Right ventricle myocardium superior (tissue), 1 donor: ENCODE results near the gene OPN4. TPM values are rescaled to one million over a fixed set of nuclear protein-coding genes. Genes with fewer than 3 reads are reported as not detected.

ENCODE experiments used
- ATAC-seq: fragments of 200-7000 bp; cut with Tn5 transposase; one replicate; pipeline ENCODE4 v1.9.1; 2020; ENCODE audit warnings: mild to moderate bottlenecking; ENCODE audit not compliant: poor library complexity
- DNase-seq: peaks from one replicate; pipeline ENCODE4 v3.0.0-alpha.2; 2020
- intact Hi-C: fragments of 100-400 bp; cut with DNase I; formaldehyde crosslinking; loops from one replicate; pipeline ENCODE4 v1.11.2; 2022
- total RNA-seq: library from RNA; stranded (reverse); fragmentation: NEBNext Ultra II Directional; extraction: Animal tissue kit (Norgen Biotek cat#: 25700); gene quantifications from one replicate; pipeline ENCODE4 v1.2.1, GENCODE V29; 2021
- donor health status: DM: no; HTN: yes; CAD: no; lungs with severe emphysema.

Gene OPN4
- total RNA-seq, 1 donor from 2014 or later = 0.40 TPM

DNA sequence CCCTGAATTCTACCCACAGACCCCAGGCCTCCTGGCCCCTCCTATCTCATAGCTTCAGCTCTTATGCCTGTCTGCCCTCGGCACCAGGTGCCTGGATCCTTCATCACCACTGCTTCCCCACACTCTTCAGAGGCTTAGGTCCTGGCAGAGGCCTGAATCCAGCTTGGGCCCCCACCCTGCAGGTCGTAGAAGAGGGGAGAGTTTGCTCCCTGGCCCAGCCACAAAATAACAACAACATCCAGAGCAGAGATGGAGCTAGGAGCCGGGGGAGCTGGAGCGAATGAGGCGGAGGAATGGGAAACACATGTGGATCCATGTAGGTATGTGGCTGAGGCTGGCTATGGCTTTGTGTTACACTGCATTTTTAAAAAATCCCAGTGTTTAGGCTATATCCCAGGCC is 7.8 kb upstream of the OPN4 start:
- intact Hi-C loops = no loop called here
- DNase-seq = no peak
- ATAC-seq = no peak

DNA sequence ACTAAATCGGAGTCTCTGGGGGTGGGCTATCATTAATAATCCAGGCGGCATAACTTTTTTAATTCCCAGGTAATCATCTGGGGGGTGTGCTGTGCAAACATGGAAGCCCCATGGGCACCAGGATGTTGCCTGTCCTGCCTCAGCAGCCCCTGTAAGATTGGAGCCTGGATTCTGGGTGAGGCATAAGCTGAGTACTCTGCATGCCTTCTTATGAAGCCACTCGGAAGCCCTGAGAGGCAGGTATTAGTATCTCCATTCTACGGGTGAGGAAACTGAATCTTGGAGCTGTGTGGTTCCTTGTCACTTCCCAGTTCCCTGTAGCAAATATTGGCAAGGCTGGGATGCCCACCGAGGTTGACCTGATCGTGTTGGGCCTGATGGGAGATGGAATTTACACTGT is 7.4 kb upstream of the OPN4 start:
- DNase-seq = no peak
- ATAC-seq = no peak
- intact Hi-C loops = no loop called here

DNA sequence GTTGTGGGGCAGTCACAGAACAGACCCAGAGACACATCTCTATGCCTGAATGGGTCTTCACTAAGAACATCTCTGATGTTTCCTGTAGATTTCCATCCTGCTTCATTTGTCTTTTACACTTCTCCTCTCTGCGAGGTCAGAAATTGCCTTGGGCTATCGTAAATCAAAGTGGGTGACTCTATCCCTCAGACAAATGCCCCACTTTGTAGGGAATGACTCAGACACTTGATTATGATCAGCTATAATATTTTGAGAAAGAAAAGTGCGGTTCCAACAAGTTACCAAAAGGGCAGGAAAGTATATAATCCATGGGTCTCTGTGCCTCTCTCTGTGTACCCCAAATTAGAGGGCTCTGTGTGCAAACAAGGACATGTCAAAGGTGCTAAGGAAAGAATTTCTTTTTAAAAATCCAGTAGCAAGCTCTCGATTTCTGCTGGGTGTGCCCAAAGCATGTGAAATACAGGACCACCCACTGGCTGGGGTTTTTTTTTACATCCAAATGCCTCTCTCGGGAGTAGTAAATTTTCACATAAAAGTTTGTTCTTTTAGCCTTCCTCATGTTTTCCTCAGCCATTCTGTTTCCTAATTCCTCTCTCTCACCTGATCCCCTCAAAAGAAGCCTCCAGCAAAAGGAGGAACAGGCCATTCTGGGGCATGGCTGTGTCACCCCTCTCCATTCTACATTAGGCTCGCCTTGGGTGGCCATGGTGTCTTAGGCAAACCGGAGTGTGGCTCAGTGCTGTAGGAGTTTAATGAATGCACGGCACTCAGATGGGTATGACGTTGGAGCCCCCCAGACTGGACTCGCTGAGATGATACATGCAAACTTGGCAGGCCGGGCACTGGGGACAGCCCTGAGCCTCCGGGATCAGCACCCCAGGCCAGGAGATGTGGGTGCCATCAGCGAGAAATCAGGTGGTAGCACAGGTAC is 6.3 kb upstream of the OPN4 start:
- intact Hi-C loops = no loop called here
- DNase-seq (no peak), ATAC-seq (no peak)

DNA sequence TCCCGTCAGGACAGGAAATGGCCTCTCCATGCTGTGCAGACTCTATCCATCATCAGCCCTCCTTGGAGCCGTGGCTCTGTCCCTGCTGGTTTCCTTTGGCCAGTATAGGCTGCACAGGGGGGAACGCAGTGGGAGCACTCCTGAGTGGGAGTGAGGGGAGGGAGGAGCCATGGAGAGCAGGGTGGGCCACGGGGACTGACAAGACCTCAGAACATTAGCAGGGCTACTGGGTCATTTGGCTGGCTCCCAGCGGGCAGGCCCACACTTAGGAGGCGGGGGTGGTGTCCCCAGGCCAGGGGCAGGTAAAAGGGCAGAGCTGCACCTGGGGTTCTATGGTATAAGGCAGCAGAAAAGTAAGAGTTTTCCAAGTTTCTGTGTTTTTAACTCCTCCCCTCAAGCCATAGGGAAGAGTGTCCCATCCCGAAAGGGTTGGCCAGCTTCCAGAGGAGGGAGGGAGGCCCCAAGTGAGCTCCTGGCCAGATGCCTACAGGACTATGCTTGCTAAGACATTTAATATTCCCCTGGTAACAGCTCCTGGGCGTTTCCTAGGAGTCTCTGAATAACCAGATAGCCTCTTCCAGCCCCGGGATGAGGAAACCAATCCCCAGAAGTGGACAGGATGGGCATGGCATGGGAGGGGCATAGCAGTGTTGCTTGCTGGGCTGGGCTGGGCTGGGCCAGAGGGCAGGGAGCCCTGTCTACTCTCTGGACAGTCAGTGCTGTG is 5.5 kb upstream of the OPN4 start:
- ATAC-seq (peak; percentile 59), DNase-seq (peak; percentile 73)
- intact Hi-C loops = no loop called here

DNA sequence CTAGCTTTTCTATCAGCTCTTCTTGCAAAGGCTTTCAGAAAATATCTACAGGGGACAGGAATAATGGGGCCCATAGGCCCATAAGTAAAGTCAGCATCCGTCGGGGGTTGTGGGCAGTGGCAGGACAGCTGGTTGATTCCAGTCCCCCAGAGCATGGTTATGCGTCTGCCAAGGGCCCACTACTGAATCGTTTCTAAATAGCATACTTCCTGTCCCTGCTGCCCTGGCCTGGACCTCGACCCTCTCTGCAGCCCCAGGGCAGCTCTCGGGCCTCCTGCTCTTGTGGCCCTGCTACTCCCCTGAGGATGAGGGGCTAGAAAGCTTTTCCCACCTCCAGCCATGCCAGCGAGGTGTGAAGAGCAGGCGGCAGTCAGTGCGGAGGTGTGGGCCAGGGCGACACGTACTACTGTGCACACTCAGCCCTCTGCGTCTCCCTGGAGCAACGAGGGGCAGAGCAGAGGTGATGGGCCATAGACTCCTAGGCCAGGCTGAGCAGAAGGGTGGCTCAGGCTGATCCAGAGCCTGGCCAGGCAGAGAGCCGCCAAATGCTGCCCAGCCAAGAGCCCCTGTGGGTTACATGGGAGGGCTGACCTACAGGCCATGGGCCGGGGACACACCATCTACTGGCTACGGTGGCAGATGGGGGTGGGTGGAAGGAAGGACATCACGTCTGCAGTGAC is 4.7 kb upstream of the OPN4 start:
- peak; percentile 1 for ATAC-seq
- no peak for DNase-seq
- intact Hi-C loops = no loop called here

DNA sequence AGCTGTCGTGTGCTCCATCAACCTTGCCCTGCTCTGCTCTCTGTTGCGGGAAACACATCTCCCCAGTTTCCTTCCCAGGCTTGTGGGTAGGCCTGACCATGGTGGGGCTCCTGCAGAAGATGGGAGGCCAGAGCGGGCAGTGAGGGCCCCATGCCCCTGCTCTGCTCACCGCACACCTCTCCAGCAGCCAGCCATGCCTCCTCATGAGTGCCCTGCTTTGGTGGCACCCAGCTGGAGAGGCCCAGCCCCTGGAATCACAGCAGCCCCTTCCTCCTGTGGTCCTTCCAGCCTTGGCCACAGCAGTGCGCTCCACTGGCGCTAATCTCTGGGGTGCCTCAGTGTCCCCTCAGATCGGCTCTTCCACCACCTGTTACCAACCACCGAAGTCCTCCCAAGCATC is 4.2 kb upstream of the OPN4 start:
- DNase-seq (no peak), ATAC-seq (no peak)

DNA sequence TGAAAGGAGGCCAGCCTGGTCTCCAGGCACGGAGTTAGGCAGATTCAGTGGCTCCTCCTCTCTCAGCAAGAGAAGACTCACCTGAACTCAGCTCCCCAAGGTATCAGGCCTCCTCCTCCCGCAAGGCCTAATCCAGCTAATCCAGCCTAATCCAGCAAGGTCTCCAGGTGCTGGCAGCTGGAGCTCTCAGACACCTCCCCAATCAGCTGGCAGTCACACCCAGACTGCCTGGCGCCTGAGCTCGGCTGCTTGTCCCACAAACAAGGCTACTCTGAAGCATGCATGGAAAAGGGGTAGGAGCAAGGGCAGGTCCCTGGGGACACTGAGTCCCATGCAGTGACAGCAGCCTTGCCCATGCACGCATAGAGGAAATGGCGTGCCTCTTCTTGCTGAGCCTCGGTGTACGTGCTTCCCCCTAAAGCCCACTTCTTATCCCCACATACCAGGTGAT is 3.3 kb upstream of the OPN4 start:
- peak; percentile 50 for DNase-seq
- intact Hi-C loops = no loop called here
- ATAC-seq = peak; percentile 24

More for the DNA sequence above, 4.2 kb upstream of the OPN4 start:
- intact Hi-C loops = no loop called here

DNA sequence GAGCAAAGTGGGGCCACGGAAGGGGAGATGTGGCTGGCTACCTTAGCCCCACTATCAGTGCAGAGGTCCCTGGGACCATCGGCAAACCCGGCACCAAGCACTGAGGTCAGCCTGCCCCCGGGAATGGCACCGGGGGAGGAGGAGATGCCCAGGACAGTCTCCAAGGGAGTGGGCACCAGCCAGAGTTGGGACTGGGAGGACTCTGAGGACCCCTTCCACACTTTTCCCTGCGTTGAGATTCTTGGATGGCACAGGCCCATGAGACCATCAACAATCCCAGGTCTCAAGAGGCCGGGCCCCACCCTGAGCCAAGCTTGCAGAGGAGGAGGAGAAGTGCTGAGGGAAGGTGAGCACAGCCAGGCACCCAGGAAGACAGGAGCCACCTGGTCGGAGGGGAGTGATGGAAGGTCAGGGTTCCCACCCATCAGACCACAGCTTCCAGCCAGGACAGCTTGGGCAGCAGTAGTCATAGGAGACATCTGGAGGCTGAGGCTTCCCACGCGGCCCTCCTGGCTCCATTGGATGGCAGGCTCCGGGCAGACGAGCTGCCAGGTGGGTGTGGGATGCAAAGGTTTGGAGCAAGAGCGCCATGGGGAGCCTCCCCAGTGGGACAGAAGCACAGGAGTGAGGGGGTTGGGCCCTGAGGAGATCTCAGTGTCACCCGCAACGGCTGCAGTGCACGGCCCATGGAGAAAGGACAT is 2.6 kb upstream of the OPN4 start:
- intact Hi-C loops = no loop called here
- ATAC-seq = no peak
- DNase-seq = no peak

DNA sequence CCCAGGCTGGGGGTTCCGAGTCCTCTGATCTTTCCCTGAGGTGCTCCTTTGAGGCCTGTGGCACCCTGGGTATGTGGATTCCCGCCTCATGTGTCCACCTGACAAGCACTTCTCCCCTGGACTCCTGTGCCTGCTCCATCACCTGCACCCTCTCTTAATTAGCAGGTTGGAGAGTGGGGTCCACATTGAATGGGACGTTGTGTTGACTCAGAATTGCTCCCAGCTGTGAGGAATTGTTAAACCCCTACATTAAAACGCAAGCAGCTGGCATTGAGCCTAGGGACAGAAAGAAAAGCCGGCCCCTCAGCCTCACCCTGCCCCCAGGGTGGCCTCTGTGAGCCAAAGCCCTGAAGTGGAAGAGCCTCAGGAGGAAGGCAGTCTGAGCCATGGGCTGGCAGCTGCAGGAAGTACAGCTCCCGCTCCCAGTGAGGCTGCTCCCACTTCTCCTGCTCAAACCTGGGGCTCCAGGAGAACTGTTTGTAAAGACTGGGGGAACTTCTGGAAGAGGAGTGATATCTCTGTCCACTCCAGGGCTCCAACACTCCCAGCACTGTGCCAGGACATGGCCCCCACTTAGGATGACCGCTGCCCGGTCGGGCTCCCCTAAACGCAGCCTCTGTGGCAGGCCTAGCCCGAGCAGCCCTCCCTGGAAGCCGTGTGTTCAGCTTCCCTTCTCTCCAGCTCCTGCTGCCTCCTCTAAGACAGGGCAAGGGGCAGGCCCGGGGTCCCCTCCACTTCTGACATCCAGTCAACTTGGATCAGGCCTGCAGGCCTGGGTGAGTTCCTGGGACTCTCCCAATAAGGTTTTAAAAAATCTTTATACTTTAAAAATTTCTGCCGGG is 1.8 kb upstream of the OPN4 start:
- ATAC-seq (no peak), DNase-seq (no peak)
- intact Hi-C loops = no loop called here

DNA sequence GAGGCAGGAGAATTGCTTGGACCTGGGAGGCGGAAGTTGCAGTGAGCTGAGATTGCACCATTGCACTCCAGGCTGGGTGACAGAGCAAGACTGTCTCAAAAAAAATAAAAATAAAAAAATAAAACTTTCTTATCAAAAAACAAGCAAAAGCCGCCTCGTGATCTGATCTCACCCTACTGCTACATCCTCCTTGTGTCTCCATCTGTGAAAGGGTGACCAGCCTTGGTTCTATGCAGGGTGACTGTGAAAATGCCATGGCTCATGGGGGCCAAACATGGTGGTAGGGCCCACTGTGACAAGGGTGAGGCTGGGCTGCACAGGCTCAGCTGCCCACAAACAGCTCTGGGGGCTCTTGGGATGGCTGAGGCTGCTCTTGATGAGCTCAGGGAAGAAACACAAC is 968 bp upstream of the OPN4 start:
- intact Hi-C loops = no loop called here
- no peak for DNase-seq

DNA sequence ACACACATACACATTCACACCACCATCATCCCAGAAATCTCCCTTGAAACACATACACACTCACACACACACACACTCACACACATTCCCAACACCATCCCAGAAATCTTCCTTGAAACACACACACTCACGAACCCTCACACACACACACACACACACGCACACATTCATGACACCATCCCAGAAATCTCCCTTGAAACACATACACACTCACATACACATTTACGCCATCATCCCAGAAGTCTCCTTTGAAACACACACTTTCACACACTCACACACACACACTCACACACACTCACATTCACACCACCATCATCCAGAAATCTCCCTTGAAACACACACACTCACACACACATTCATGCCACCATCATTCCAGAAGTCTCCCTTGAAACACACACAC is 360 bp upstream of the OPN4 start:
- DNase-seq (no peak), ATAC-seq (no peak)
- intact Hi-C loops = no loop called here

More for the DNA sequence above, 968 bp upstream of the OPN4 start:
- no peak for ATAC-seq

DNA sequence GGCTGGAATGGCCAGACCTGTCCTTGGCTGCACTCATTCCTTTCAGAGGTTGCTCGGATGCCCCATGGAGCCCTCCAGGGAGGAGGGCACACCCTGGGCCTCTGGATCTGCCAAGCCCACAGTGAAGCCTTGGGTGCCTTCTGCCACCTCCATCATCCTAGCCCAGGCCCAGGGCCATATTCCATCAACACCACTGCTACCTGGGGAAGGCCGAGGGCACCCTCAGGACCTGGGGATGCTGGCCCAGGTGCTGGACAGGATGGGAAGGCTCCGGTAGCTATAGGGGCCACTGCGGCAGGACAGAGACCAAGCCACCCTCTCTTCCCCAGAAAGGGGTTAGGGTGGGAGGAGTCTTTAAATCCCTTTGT is 810 bp downstream of the OPN4 start:
- ATAC-seq (no peak), DNase-seq (no peak)
- intact Hi-C loops = no loop called here

DNA sequence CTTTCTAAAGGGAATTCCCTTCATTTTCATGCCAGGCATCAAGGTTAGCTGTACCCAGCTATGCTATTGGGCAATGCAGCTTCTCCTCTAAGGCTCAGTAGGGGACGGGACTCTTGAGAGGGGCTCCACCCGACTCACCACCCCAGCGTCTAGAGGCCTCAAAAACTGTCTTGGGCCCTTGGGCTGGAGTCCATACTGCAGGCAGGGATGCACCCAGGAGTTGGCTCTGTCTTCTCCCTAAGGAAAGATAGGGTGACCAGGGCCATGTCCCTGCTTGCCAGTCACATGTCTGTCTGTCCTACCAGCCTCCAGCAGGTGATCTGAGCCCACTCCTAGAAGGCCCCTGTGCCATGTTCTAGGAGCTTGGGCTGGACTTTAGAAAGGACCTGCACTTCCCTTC is 1.2 kb downstream of the OPN4 start:
- ATAC-seq (no peak), DNase-seq (no peak)
- intact Hi-C loops = no loop called here

DNA sequence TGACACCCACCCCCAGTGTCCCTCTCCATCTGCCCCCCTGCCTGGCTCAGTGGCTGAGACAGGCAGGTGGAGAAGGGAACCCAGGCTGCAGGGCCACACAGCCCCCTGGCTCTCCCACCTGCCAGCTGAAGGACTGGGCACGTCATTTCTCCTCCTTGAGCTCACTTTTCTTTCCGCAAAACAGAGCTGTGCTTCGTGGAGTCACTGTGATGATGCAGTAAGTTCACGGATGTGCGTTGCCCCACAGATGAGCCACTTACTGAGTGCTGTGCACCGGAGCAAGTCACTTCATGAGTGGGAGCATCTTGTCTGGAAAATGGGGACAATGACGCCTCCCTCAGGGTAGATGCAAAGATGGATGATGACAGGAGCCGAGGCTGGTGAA is 2.7 kb downstream of the OPN4 start:
- no peak for DNase-seq
- intact Hi-C loops = no loop called here
- no peak for ATAC-seq

DNA sequence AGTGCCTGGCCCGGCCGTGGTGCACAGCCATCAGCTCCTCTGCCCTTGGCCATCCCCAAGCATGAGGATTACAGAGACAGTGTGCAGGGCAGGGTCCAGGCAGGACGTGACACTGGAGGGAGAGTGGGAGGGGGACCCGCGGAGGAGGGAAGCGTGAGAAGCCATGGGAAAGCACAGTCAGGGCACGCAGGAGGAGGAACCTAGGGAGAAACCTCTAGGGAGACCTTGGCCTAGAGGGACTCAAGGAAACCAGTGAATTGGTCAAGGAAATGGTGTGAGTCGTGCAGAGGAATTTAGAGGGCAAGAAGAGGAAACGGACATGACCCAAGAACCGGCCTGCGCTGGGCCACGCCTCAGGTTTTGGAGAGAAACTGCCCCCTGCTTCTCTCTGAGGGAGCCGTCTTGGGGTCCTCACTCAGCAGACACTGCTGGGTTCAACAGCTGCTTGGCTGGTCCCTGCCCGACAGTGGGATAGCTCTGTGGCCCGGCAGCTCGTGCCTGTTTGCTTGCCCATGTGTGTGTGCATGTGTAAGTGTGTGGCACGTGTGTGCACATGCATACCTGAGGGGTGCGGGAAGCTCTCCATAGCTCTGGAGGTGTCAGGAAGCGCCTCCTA is 3.2 kb downstream of the OPN4 start:
- ATAC-seq (no peak), DNase-seq (no peak)
- intact Hi-C loops = no loop called here

DNA sequence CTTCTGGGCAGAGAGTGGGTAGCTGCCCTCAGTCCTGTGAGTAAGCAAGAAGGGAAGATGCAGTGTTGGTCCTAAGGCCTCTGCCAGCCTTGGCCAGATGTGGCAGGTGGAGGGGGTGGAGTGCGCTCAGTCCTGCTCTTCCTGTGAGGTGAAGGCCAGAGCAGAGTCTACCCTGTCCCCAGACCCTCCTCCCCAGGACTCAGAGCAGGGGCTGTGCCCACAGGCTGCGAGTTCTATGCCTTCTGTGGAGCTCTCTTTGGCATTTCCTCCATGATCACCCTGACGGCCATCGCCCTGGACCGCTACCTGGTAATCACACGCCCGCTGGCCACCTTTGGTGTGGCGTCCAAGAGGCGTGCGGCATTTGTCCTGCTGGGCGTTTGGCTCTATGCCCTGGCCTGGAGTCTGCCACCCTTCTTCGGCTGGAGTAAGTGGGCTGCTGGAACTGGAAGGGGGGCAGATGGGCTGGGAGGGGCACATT is 4.0 kb downstream of the OPN4 start:
- no peak for DNase-seq
- intact Hi-C loops = no loop called here
- no peak for ATAC-seq

DNA sequence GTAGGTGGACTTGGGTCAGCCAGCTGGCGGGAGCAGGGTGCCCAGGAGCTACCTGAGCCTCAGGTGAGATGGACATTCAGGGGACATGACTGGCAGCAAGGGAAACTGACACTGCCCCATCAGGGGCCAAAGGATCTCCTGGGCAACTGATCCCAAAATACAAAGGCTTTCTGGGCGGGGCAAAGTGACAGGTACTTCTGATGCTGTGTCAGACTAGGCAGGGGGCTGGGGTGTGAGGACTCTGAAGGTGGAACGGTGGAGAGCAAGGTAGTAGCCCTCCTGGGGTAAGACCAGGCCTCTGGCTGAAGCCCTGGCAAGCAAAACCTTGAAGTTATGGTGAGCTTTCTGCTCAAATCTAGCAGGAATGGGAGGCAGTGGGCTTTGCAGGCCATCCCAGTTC is 4.4 kb downstream of the OPN4 start:
- no peak for DNase-seq
- ATAC-seq = no peak
- intact Hi-C loops = no loop called here
